ENCODE measurements around the gene ACHE. TPM values are rescaled to one million over a fixed set of nuclear protein-coding genes. Genes with fewer than 3 reads are reported as not detected.

Gene ACHE
- total and polyA plus RNA-seq, 2 of the 13 experiments (the other 11 are each of a cell fraction or from before 2014, with no cell fraction given) = 0.18 to 0.40 TPM

GRCh38 chr7:100933734-100934133 is 38.0 kb upstream of the ACHE start (continued):
- no peak for TF ChIP-seq GABPA (IDR thresholded peaks at IDR 0.05; ENCODE audit: low read depth, low read length)
- TF ChIP-seq GABPA (CRISPR knock-in tag; IDR thresholded peaks at IDR 0.05; ENCODE audit: low read depth) = no peak

GRCh38 chr7:100929808-100930174 is 34.1 kb upstream of the ACHE start:
- Histone ChIP-seq H3K4me3 (replicated peaks in 1 of 3; ENCODE audit: insufficient read depth in 1 of 3, low read depth in 2 of 3, low read length in 3 of 3) (no peak overlapping the region), H3K9me3 (ENCODE audit: low read length) (peaks cover 4% of the 10 kb centered on the region; the same call in 1 of the 2 replicates), H3K27me3 (ENCODE audit: control insufficient read depth in 1 of 2, insufficient read depth in 2 of 2, low read length in 2 of 2) (peaks cover 0 to 10% of the 10 kb centered on the region in 2 experiments; a peak in 1 of 5 replicates), H3K9ac (ENCODE audit: insufficient read depth, low read depth, low read length) (no peak overlapping the region), H3K4me2 (ENCODE audit: low read depth, low read length) (no peak overlapping the region), H3K27ac (ENCODE audit: extremely low read length, insufficient read depth, low read length) (no peak overlapping the region), H3K4me1 (ENCODE audit: insufficient read depth, low read length) (no peaks in the 10 kb centered on the region), H2AFZ (ENCODE audit: low read length) (no peak overlapping the region), H3K36me3 (replicated peaks in 1 of 2; ENCODE audit: control insufficient read depth in 1 of 2, insufficient read depth in 2 of 2, low read length in 2 of 2) (no peaks in the 10 kb centered on the region), H3K79me2 (ENCODE audit: insufficient read depth, low read length) (no peaks in the 10 kb centered on the region), H4K20me1 (ENCODE audit: insufficient read depth, low read length) (no peaks in the 10 kb centered on the region)
- DNase-seq (ENCODE audit: low spot score) = no peak
- ChIA-PET POLR2A (no interaction called here), CTCF (ENCODE audit: low intra/inter-chr PET ratio, low total read pairs) (no interaction called here)
- WGBS (ENCODE audit: low lambda C conversion rate) = 75% methylated on average over 1 of the region's 1 CpG
- intact Hi-C loops (cut with micrococcal nuclease; ENCODE audit: unreplicated experiment) (no loop called here), in situ Hi-C loops (cut with HindIII; ENCODE audit: extremely low pct_ligation_motif_present, low pct_unique_long_range_greater_than_20kb) (no loop called here)
- no peak for FAIRE-seq
- TF ChIP-seq EZH2 (conservative IDR thresholded peaks at IDR 0.05; ENCODE audit: low read depth, low read length) (no peak), ZNF460 (CRISPR knock-in tag; IDR thresholded peaks at IDR 0.05; ENCODE audit: borderline replicate concordance) (no peak), STAT5B (CRISPR knock-in tag; IDR thresholded peaks at IDR 0.05) (no peak), ZNF710 (CRISPR knock-in tag; IDR thresholded peaks at IDR 0.05; ENCODE audit: borderline replicate concordance) (no peak), NONO (IDR thresholded peaks at IDR 0.05) (no peak), NONO (CRISPR knock-in tag; conservative IDR thresholded peaks at IDR 0.05) (no peak), ARID3A (IDR thresholded peaks at IDR 0.05; ENCODE audit: low read depth, low read length) (no peak), THAP7 (CRISPR knock-in tag; IDR thresholded peaks at IDR 0.05) (no peak), ZNF720 (CRISPR knock-in tag; IDR thresholded peaks at IDR 0.05) (no peak), ZNF468 (CRISPR knock-in tag; IDR thresholded peaks at IDR 0.05) (no peak), MIXL1 (CRISPR knock-in tag; IDR thresholded peaks at IDR 0.05) (no peak), HNF4A (CRISPR knock-in tag; IDR thresholded peaks at IDR 0.05) (no peak), NFKB2 (CRISPR knock-in tag; IDR thresholded peaks at IDR 0.05; ENCODE audit: borderline replicate concordance) (no peak), SRY (CRISPR knock-in tag; IDR thresholded peaks at IDR 0.05) (no peak), ZNF547 (CRISPR knock-in tag; IDR thresholded peaks at IDR 0.05) (no peak), AKAP8 (CRISPR knock-in tag; IDR thresholded peaks at IDR 0.05) (no peak), ZFP91 (CRISPR knock-in tag; IDR thresholded peaks at IDR 0.05; ENCODE audit: borderline replicate concordance) (no peak), NFATC3 (CRISPR knock-in tag; IDR thresholded peaks at IDR 0.05) (no peak), KDM5B (CRISPR knock-in tag; IDR thresholded peaks at IDR 0.05; ENCODE audit: borderline replicate concordance) (no peak)
- BruUV-seq (replicated peaks) = no TSS peak
- ATAC-seq = no peak

All from HepG2 (cell line).